GM12891 (cell line): ENCODE data around the gene UBE2D3.
A peak's percentile ranks its signal among the peaks of the same experiment; 100 is the strongest.
"Not testable (repeated sequence)": the region's sequence is repeated elsewhere in the genome, so short reads cannot be mapped to it uniquely, and the experiment has no call there.

Source experiments
- DNase-seq: peaks from one replicate; pipeline ENCODE4 v3.0.0; 2011; ENCODE audit warnings: low spot score; ENCODE audit not compliant: insufficient read length
- FAIRE-seq: peaks from 2 replicates; lab custom pipeline; 2011; peaks lifted over from hg19 to GRCh38; lab: Jason Lieb, UNC
- PAX5 ChIP-seq: IDR thresholded peaks from 2 replicates; pipeline ENCODE4 v1.6.1; 2011; ENCODE audit warnings: low read length, moderate library complexity, mild to moderate bottlenecking; ENCODE audit not compliant: insufficient read depth, severe bottlenecking
- POLR2A ChIP-seq: IDR thresholded peaks from 2 replicates; pipeline ENCODE4 v1.6.1; 2011; ENCODE audit warnings: low read depth, low read length, control low read depth
- POLR2AphosphoS5 ChIP-seq: IDR thresholded peaks from 2 replicates; pipeline ENCODE4 v1.6.1; 2011; ENCODE audit warnings: low read depth, low read length, control low read depth
- POU2F2 ChIP-seq: IDR thresholded peaks from 2 replicates; pipeline ENCODE4 v1.6.1; 2011; ENCODE audit warnings: low read depth, mild to moderate bottlenecking, control low read depth, low read length, moderate library complexity
- SPI1 ChIP-seq: IDR thresholded peaks from 2 replicates; pipeline ENCODE4 v1.6.1; 2011; ENCODE audit warnings: low read depth, low read length, control low read depth
- TAF1 ChIP-seq: IDR thresholded peaks from 2 replicates; pipeline ENCODE4 v1.6.1; 2011; ENCODE audit warnings: low read depth, low read length, control low read depth

Gene UBE2D3

GRCh38 chr4:102819588-102820365 is 7.6 kb downstream of the UBE2D3 start:
- DNase-seq (no peak), FAIRE-seq (no peak)
- no peak for TF ChIP-seq POLR2AphosphoS5
- no peak for TF ChIP-seq POLR2A
- TF ChIP-seq PAX5, result no peak
- TF ChIP-seq TAF1, result no peak
- TF ChIP-seq POU2F2, result no peak
- TF ChIP-seq SPI1, result no peak

- DNase-seq, FAIRE-seq: not testable (repeated sequence)
Observed at GRCh38 chr4:102819100-102819499, 8.3 kb downstream of the UBE2D3 start.

- TF ChIP-seq PAX5, result no peak
- DNase-seq (no peak), FAIRE-seq (no peak)
Observed at GRCh38 chr4:102817613-102818268, 9.6 kb downstream of the UBE2D3 start.

DNA sequence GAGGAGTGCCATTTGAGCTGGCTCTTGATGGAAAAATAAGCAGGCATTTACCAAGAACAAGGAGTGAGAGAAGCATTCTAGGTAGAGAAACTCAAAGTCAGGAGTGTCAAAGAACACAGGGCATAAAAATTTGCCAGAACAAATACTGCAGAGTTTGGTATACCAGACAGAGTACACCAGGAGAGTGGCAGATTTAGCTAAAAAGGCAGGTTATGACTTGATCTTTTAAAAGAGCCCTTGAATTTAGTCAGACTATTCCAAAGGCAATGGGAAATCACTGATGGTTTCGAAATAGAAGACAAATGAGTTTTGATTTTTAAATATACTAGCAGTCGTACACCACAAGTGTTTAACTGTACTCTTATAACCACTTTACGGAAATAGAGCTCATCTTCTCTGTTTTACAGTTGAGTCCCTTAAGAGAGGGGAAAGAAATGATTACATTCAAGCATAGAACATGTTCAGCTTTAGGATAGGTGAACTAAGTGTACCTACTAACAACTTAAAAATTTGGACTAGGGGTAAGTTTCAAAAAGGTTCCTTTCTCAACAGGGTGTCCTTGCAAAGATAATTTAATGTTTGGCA is 10.2 kb downstream of the UBE2D3 start:
- no peak for FAIRE-seq

GRCh38 chr4:102815981-102816380 is 11.4 kb downstream of the UBE2D3 start:
- no peak for DNase-seq
- no peak for FAIRE-seq
- TF ChIP-seq POLR2A (no peak), TAF1 (no peak), POU2F2 (no peak), PAX5 (no peak), POLR2AphosphoS5 (no peak), SPI1 (no peak)

More for the DNA sequence above, 10.2 kb downstream of the UBE2D3 start:
- DNase-seq, result no peak
- TF ChIP-seq PAX5 (no peak), TAF1 (no peak), POU2F2 (no peak), SPI1 (no peak), POLR2A (no peak), POLR2AphosphoS5 (no peak)

DNA sequence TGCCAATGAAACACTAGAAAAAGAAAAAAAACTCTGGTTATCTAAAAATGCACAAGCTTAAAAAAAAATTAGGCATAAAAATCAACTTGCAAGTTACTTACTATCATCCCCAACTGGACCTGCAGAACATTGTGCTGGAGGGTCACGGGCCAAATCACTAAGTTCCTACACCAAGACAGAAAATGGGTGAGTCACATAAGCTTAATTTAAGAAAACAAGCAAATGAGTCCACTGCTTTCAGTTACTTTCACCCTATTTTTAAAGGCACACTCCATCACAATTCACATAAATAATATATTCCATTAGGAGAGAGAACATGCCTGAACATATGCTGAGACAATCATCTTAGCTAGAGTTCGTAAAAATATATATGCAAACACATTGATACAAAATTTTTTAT is 17.7 kb downstream of the UBE2D3 start:
- no peak for DNase-seq
- FAIRE-seq, result peak; percentile 23
- TF ChIP-seq PAX5 (no peak), POLR2AphosphoS5 (no peak), TAF1 (no peak), SPI1 (no peak), POLR2A (no peak), POU2F2 (no peak)

DNA sequence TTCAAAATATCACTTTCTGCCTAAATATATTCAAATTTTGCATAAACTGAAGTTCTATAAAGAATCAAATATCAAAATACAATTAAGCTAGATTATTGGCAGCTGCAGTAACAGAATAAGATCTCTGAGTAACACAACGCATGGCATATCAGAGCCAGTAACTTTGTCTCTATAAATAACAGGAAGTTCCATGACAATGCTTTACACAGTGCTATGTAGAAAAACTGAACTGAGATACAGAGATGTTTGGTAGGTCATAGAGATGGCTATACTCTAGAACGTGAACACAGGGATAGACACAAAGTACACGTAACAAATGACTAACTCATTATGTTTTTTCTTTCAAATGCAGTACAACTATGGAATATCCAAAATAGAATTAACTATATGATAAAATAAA is 18.2 kb downstream of the UBE2D3 start:
- peak; percentile 26 for FAIRE-seq
- 0 out of 2 replicates have a peak, but pooled peaks have one; percentile 5 for TF ChIP-seq SPI1
- no peak for TF ChIP-seq TAF1
- TF ChIP-seq POLR2A, result no peak
- no peak for DNase-seq

DNA sequence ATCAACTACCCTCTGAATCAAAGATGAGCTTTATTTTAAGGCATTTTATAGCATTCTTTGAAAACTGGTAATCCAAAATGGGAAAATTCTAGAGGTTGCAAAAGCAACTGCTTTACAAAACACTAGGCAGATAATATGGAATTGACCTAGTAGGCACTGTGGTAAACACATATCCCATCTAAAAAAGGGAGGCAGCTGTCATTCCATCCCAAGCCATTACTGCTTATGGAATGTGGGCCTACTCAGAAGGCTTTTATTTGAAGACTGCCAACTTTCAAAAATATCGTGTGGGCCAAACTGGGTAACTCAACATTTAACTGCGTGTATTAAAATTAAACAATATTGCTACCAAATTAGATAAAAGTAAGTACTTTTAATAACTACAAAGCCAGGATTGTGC is 19.3 kb downstream of the UBE2D3 start:
- DNase-seq (no peak), FAIRE-seq (no peak)
- TF ChIP-seq PAX5 (no peak), SPI1 (no peak), POU2F2 (no peak), TAF1 (no peak), POLR2AphosphoS5 (no peak), POLR2A (no peak)

DNA sequence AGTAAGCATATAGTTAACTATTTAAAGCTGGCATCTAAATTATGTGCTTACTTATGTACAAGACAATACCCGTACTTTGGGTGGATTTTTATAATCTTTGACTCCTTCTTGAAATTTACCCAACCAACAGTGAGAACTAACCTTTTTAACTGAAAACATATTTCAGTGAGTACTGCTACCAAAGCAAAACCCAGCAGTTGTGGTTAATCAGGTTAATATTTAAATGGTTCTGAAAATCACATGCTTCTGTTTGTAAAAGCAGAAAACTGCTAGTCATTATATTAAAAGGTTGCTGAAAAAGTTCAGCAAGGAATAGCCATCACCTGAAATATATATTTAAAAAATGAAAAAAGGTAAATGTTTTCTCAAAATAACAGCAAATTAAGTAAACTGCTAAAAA is 20.0 kb downstream of the UBE2D3 start:
- DNase-seq (no peak), FAIRE-seq (no peak)
- TF ChIP-seq PAX5, result no peak
- TF ChIP-seq TAF1, result no peak
- TF ChIP-seq POLR2A, result no peak
- TF ChIP-seq POU2F2, result no peak
- no peak for TF ChIP-seq SPI1
- TF ChIP-seq POLR2AphosphoS5, result no peak

- DNase-seq (no peak), FAIRE-seq (no peak)
- no peak for TF ChIP-seq POLR2AphosphoS5
- no peak for TF ChIP-seq POU2F2
- no peak for TF ChIP-seq TAF1
- TF ChIP-seq POLR2A, result no peak
- no peak for TF ChIP-seq PAX5
- no peak for TF ChIP-seq SPI1
Observed at GRCh38 chr4:102799816-102800215, 27.5 kb downstream of the UBE2D3 start.
